Esophagus squamous epithelium (tissue), 4 donors: ENCODE data around the gene KLHDC10.

Experiments used
- CTCF ChIP-seq, 6 experiments: fragments of 450-650 bp in 4 of 6; fragments of 200-600 bp in 2 of 6; sonication (generic) in 2 of 6; IDR thresholded peaks; one replicate each; pipeline ENCODE4 v1.5.1; 2016 to 2019; ENCODE audit warnings: antibody characterized with exemption in 6 of 6, mild to moderate bottlenecking in 4 of 6, moderate library complexity in 4 of 6
- POLR2A ChIP-seq, 4 donors: fragments of 450-650 bp; IDR thresholded peaks; one replicate each; pipeline ENCODE4 v1.6.1; 2017; ENCODE audit warnings: antibody characterized with exemption in 4 of 4, mild to moderate bottlenecking in 4 of 4, moderate library complexity in 3 of 4

DNA sequence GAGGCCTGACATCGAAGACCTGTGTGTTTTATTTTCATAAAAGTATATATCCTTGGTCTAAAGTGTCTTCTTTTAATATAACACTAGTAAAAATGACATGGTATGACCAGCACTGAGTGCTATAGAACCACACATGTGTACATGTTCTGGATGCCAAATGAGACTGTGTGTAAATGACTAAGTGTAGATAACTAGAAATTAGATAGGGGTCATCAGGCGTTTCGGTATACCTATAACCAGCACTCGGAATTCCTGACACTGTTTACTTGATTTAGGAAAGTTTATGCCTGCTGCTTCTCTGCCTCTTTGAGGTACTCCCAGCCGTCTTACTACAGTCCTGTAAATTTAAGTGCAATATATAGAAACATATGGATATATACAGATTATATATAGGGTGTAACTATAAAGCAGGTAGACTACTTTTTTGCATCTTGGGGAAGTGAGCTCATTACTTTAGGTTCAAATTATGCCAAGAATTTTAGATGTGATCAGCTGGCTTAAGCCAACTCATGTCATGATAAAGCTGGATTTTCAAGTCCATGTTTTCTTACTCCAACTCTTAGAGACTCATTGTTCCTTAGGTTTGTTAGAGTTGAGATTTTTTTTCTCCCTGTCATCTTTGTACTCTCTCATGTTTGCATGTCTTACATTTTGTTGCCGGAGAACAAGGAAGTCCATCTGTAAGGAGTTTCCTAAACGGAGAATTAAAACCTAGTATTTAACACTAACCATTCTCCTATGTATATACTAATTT lies 62.9 kb downstream of the KLHDC10 start:
- TF ChIP-seq POLR2A (IDR thresholded peaks at IDR 0.05): no peak
- no peak for TF ChIP-seq CTCF (IDR thresholded peaks at IDR 0.05)
